Skeletal muscle satellite cell (primary cell): ENCODE results near the gene KCNE4.
"Not testable (repeated sequence)": the region's sequence is repeated elsewhere in the genome, so short reads cannot be mapped to it uniquely, and the experiment has no call there.

ENCODE experiments used
- H3K27me3 ChIP-seq: 2 replicates; pipeline ENCODE4 v1.7.0; 2013; ENCODE audit warnings: low read length; ENCODE audit not compliant: control insufficient read depth, insufficient read depth
- H3K36me3 ChIP-seq: 2 replicates; pipeline ENCODE4 v1.7.0; 2013; ENCODE audit warnings: mild to moderate bottlenecking, control low read depth, low read length; ENCODE audit not compliant: insufficient read depth
- H3K4me1 ChIP-seq: 2 replicates; pipeline ENCODE4 v1.7.0; 2013; ENCODE audit warnings: low read length; ENCODE audit not compliant: control insufficient read depth, insufficient read depth
- H3K4me2 ChIP-seq: 2 replicates; pipeline ENCODE4 v1.7.0; 2013; ENCODE audit warnings: mild to moderate bottlenecking, low read length
- H3K4me3 ChIP-seq: 2 replicates; pipeline ENCODE4 v1.7.0; 2013; ENCODE audit warnings: low read length
- H3K9ac ChIP-seq: 2 replicates; pipeline ENCODE4 v1.7.0; 2013; ENCODE audit warnings: mild to moderate bottlenecking, low read depth, low read length, moderate library complexity
- H3K9me3 ChIP-seq: replicated peaks from 2 replicates; pipeline ENCODE4 v1.7.0; 2013; ENCODE audit warnings: mild to moderate bottlenecking, control low read depth, low read length

KCNE4 gene

GRCh38 chr2:223080790-223081360, 28.9 kb downstream of the KCNE4 start:
- H3K9me3 ChIP-seq, H3K4me2 ChIP-seq, H3K9ac ChIP-seq, H3K27me3 ChIP-seq, H3K4me3 ChIP-seq, H3K4me1 ChIP-seq, H3K36me3 ChIP-seq: not testable (repeated sequence)

- no peaks in the 10 kb centered on the region for H3K9me3 ChIP-seq
- no peak overlapping the region for H3K4me3 ChIP-seq
- no peak overlapping the region for H3K9ac ChIP-seq
- no peaks in the 10 kb centered on the region for H3K36me3 ChIP-seq
- no peaks in the 10 kb centered on the region for H3K27me3 ChIP-seq
- no peaks in the 10 kb centered on the region for H3K4me1 ChIP-seq
- H3K4me2 ChIP-seq = no peak overlapping the region
These were observed 29.8 kb downstream of the KCNE4 start for GRCh38 chr2:223081789-223082188.

DNA sequence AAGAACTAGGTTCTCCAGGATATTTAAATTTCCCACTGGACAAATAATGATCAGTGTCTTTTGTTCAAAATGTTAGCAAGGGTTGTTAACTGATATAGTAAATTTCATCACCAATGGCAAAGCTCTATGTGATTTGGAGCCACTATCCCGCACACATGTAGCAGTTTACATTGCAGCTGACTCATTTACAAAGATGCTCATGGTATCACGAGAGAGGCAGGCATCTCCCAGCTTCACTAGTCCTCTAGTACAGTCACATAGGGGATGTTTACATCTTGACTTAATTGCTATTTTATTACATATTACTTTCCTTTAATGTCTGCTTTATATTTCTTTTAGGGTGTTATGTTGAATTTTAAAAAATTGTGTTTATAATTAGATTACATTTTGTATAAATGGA, 30.7 kb downstream of the KCNE4 start:
- Histone ChIP-seq H3K4me2 (no peak overlapping the region), H3K27me3 (no peaks in the 10 kb centered on the region), H3K36me3 (no peaks in the 10 kb centered on the region), H3K9me3 (no peaks in the 10 kb centered on the region), H3K9ac (no peak overlapping the region), H3K4me1 (no peaks in the 10 kb centered on the region), H3K4me3 (no peak overlapping the region)

DNA sequence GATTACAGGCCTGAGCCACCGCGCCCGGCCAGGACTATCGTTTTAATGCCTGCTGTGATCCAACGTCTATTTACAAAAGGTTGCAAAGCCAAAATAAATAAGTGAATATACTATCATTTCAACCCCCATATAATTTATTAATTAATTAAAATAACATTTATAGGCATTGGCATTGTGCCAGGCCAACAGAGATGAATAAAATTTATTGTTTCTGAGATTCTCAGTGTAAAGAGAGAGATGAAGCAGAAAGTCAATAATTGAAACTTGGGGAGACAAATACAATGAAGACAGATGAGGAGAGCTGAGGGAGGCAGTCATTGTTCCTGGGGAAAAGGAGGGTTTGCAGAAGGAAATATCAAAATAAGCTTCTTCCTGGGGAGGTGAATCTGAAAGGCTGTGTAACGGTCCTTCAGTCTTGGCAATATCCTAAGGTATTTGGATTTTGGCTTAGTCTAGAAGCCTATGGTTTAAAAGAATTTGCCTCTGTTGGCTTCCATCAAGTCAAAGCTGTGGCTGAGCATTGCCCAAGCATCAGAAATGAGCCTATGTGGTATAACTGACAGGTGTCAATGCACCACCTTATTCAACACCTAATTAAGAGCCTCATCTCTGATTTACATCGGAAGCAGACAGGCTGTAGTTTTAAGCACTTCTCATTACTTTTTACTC, 31.5 kb downstream of the KCNE4 start:
- Histone ChIP-seq H3K9me3 (no peaks in the 10 kb centered on the region), H3K36me3 (no peaks in the 10 kb centered on the region), H3K4me2 (no peak overlapping the region), H3K27me3 (no peaks in the 10 kb centered on the region), H3K4me3 (no peak overlapping the region), H3K4me1 (no peaks in the 10 kb centered on the region), H3K9ac (no peak overlapping the region)

DNA sequence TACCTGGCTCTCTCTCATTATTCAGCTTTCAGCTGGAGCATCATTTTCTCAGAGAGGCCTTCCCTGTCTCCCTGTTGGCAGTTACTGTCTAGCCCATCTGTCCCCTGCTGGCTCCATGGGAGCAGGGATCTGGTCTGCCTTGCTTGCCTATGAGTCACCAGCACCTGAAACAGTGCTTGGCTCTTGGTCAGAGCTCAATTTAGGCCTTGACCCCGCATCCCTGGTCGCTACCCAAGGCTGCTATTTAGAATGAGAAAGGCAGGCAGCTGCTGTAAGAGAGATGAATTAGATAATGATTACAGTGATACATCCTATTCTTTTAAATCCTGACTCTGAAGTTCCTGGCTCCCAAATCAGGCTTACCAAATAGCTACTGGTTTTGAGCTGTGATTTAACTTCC, 32.9 kb downstream of the KCNE4 start:
- Histone ChIP-seq H3K27me3 (no peaks in the 10 kb centered on the region), H3K4me2 (no peak overlapping the region), H3K9me3 (no peaks in the 10 kb centered on the region), H3K4me3 (no peak overlapping the region), H3K9ac (no peak overlapping the region), H3K36me3 (no peaks in the 10 kb centered on the region), H3K4me1 (no peaks in the 10 kb centered on the region)

DNA sequence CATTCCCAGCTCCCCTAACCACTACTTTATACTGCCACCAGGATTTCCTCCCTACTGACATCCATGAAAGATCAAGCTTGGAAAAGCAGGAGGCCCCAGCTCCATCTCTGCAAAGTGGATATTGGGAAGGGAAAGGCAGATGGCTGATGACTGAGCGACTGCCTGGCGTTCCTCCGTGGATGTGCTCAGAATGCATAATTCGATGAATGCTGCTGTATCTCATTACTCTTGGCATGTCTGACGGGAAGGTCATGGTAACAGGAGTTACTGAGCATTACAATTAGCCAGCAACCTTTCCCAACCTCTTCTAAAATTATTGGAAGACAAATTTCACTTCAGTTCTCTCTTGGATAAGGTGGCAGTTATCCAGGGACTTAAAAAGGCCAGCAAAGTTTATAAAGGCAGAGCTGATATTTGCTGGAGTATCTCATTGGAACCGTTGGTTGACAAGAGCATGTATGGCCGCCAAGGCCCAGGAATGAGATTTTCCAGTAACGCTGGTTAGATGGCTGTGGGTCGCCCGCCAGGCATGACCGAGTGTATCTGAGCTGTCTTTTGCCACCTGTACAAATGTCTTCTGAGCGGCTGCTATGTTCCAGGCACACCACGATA, 34.5 kb downstream of the KCNE4 start:
- Histone ChIP-seq H3K27me3 (no peaks in the 10 kb centered on the region), H3K4me3 (no peak overlapping the region), H3K9ac (no peak overlapping the region), H3K9me3 (no peaks in the 10 kb centered on the region), H3K36me3 (no peaks in the 10 kb centered on the region), H3K4me1 (no peaks in the 10 kb centered on the region), H3K4me2 (no peak overlapping the region)

GRCh38 chr2:223087466-223087865, 35.5 kb downstream of the KCNE4 start:
- H3K27me3 ChIP-seq = no peaks in the 10 kb centered on the region
- H3K9ac ChIP-seq = no peak overlapping the region
- no peaks in the 10 kb centered on the region for H3K4me1 ChIP-seq
- no peaks in the 10 kb centered on the region for H3K9me3 ChIP-seq
- H3K36me3 ChIP-seq = no peaks in the 10 kb centered on the region
- H3K4me2 ChIP-seq = no peak overlapping the region
- H3K4me3 ChIP-seq = no peak overlapping the region

DNA sequence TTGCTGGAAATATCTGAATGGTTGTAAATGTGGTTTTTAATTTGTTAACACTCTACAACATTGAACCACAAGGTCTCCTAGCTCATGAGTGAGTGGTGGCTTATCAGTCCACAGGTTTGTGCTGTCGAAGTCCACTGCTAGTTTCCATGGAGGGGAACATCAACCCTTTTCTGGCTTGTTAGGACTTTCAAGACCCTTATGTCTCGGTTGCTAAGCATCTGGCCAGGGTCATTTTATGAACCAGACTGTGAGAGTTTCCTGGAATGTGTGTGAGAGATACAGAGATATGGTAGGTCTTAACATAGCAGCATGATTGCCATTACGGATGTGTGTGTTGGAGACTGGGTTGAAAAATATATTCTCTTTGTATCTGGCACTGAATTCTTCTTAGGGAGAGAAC, 36.9 kb downstream of the KCNE4 start:
- H3K9ac ChIP-seq = no peak overlapping the region
- H3K4me1 ChIP-seq = peaks cover 7% of the 10 kb centered on the region
- no peak overlapping the region for H3K4me2 ChIP-seq
- H3K9me3 ChIP-seq = no peaks in the 10 kb centered on the region
- H3K36me3 ChIP-seq = no peaks in the 10 kb centered on the region
- no peaks in the 10 kb centered on the region for H3K27me3 ChIP-seq
- H3K4me3 ChIP-seq = no peak overlapping the region

DNA sequence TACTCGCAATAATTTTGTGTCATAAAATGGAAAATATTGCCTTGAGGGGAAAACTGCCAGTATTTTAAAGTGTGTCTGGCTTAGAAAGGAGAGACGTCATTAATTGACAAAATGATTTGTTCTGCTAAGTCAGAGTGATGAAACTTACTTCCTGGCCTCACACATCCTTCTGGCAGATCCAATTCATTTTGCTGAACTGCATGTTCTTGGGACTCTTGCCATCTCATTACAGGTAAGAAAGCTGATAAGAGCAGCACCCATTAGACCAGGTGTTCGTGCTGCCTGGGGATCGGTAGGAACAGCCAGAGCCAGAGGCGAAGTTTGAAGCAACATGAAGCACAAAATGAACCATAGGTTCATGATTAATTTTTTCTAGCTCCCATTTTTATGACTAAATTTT, 38.0 kb downstream of the KCNE4 start:
- peaks cover 7% of the 10 kb centered on the region for H3K4me1 ChIP-seq
- H3K27me3 ChIP-seq = no peaks in the 10 kb centered on the region
- H3K4me3 ChIP-seq = no peak overlapping the region
- H3K4me2 ChIP-seq = no peak overlapping the region
- no peaks in the 10 kb centered on the region for H3K9me3 ChIP-seq
- H3K9ac ChIP-seq = no peak overlapping the region
- no peaks in the 10 kb centered on the region for H3K36me3 ChIP-seq

- no peak overlapping the region for H3K9ac ChIP-seq
- H3K27me3 ChIP-seq = no peaks in the 10 kb centered on the region
- H3K9me3 ChIP-seq = no peaks in the 10 kb centered on the region
- H3K4me1 ChIP-seq = peaks cover 7% of the 10 kb centered on the region
- H3K4me2 ChIP-seq = no peak overlapping the region
- H3K36me3 ChIP-seq = no peaks in the 10 kb centered on the region
- no peak overlapping the region for H3K4me3 ChIP-seq
These were observed 38.7 kb downstream of the KCNE4 start for GRCh38 chr2:223090540-223091235.

DNA sequence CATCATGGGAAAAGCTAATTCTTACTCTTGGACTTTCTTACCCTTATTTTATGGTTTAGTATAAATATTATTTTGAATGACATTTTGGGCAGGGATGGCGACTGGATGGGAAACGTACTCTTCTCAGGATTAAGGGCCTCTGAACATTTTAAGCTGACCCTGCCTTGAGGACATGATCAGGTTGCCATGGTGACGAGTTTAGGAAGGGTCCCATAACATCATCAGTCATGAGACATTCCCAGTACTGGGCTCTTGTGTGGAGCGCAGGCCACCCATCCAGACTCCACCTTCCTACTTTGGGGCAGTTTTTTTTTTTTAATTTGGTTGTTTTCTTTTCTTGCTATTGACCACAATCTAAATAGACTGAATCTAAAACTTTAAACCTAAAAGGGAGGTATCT, 40.7 kb downstream of the KCNE4 start:
- H3K9ac ChIP-seq = no peak overlapping the region
- peaks cover 7% of the 10 kb centered on the region for H3K4me1 ChIP-seq
- H3K4me3 ChIP-seq = no peak overlapping the region
- H3K36me3 ChIP-seq = no peaks in the 10 kb centered on the region
- no peaks in the 10 kb centered on the region for H3K9me3 ChIP-seq
- H3K27me3 ChIP-seq = no peaks in the 10 kb centered on the region
- H3K4me2 ChIP-seq = no peak overlapping the region
